ENCODE measurements around the gene RFLNA.

Gene RFLNA

DNA sequence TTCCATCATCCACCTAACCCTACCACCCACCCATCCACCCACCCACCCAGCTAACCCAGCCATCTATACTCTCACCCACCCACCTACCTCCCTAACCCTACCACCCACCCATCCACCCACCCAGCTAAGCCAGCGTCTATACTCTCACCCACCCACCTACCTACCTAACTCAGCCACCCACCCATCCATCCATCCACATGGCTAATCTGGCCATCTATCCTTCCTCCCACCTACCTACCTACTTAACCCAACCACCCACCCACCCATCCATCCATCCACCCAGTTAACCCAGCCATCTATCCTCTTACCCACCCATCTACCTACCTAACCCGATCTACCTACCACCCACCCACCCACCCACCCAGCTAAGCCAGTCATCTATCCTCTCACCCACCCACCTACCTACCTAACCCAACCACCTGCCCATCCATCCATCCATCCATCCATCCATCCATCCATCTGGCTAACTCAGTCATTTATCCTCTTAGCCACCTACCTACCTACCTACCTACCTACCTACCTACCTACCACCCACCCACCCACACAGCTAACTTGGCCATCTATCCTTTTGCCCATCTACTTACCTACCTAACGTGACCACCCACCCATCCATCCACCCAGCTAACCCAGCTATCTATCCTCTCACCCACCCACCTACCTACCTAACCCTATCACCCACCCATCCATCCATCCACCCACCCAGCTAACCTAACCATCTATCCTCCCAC lies 44.1 kb downstream of the RFLNA start:
- H3K27me3 Mint-ChIP-seq (ENCODE audit: low read depth): no peaks in the 10 kb centered on the region
- H3K4me3 Mint-ChIP-seq: no peak overlapping the region
- H3K36me3 Mint-ChIP-seq (ENCODE audit: low read depth): peaks cover 59% of the 10 kb centered on the region
- no peaks in the 10 kb centered on the region for H3K9me3 Mint-ChIP-seq
- H3K4me1 Mint-ChIP-seq: no peaks in the 10 kb centered on the region
- TF ChIP-seq, protein P1, sequence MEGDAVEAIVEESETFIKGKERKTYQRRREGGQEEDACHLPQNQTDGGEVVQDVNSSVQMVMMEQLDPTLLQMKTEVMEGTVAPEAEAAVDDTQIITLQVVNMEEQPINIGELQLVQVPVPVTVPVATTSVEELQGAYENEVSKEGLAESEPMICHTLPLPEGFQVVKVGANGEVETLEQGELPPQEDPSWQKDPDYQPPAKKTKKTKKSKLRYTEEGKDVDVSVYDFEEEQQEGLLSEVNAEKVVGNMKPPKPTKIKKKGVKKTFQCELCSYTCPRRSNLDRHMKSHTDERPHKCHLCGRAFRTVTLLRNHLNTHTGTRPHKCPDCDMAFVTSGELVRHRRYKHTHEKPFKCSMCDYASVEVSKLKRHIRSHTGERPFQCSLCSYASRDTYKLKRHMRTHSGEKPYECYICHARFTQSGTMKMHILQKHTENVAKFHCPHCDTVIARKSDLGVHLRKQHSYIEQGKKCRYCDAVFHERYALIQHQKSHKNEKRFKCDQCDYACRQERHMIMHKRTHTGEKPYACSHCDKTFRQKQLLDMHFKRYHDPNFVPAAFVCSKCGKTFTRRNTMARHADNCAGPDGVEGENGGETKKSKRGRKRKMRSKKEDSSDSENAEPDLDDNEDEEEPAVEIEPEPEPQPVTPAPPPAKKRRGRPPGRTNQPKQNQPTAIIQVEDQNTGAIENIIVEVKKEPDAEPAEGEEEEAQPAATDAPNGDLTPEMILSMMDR (IDR thresholded peaks at IDR 0.05; ENCODE audit: unreplicated experiment in 3 of 3): no peak
- H3K27ac Mint-ChIP-seq: no peak overlapping the region

GRCh38 chr12:124340080-124340900 lies 45.4 kb downstream of the RFLNA start:
- H3K36me3 Mint-ChIP-seq (ENCODE audit: low read depth): peaks cover 66% of the 10 kb centered on the region
- H3K4me3 Mint-ChIP-seq: no peak overlapping the region
- H3K9me3 Mint-ChIP-seq: no peaks in the 10 kb centered on the region
- H3K27me3 Mint-ChIP-seq (ENCODE audit: low read depth): no peaks in the 10 kb centered on the region
- H3K27ac Mint-ChIP-seq: no peak overlapping the region
- no peaks in the 10 kb centered on the region for H3K4me1 Mint-ChIP-seq
- TF ChIP-seq, protein P1 (IDR thresholded peaks at IDR 0.05; ENCODE audit: unreplicated experiment in 3 of 3): no peak

- H3K9me3 Mint-ChIP-seq: no peaks in the 10 kb centered on the region
- H3K27me3 Mint-ChIP-seq (ENCODE audit: low read depth): no peaks in the 10 kb centered on the region
- no peaks in the 10 kb centered on the region for H3K4me1 Mint-ChIP-seq
- H3K27ac Mint-ChIP-seq: no peak overlapping the region
- peaks cover 65% of the 10 kb centered on the region for H3K36me3 Mint-ChIP-seq (ENCODE audit: low read depth)
- H3K4me3 Mint-ChIP-seq: no peak overlapping the region
- TF ChIP-seq, protein P1 (IDR thresholded peaks at IDR 0.05; ENCODE audit: unreplicated experiment in 3 of 3): no peak
Observed at GRCh38 chr12:124341645-124342069, 46.8 kb downstream of the RFLNA start.

DNA sequence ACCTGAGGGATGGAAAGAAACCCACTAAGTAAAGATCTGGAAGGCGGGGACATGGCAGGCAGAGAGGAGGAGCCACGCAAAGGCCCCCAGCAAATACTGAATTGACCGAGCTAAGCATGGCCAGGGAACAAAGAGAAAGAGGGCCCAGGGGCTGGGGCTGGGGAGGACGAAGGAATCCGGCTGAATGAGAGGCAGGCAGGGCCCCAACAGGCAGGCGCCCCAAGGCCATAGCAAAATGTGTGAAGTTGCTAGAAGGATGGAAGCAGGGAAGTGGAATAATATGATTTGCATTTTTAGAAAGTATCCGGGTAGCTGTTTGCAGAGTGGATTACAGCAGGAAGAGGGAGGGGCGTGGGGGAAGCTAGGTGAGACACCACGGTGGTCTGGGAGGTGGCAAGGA lies 49.1 kb downstream of the RFLNA start:
- Mint-ChIP-seq H3K4me3 (no peak overlapping the region), H3K36me3 (ENCODE audit: low read depth) (peaks cover 56% of the 10 kb centered on the region), H3K4me1 (no peaks in the 10 kb centered on the region), H3K27ac (peak overlapping the region in 1 of 3 experiments; percentile 23), H3K9me3 (no peaks in the 10 kb centered on the region), H3K27me3 (ENCODE audit: low read depth) (no peaks in the 10 kb centered on the region)
- TF ChIP-seq, protein P1 (IDR thresholded peaks at IDR 0.05; ENCODE audit: unreplicated experiment in 3 of 3): no peak

DNA sequence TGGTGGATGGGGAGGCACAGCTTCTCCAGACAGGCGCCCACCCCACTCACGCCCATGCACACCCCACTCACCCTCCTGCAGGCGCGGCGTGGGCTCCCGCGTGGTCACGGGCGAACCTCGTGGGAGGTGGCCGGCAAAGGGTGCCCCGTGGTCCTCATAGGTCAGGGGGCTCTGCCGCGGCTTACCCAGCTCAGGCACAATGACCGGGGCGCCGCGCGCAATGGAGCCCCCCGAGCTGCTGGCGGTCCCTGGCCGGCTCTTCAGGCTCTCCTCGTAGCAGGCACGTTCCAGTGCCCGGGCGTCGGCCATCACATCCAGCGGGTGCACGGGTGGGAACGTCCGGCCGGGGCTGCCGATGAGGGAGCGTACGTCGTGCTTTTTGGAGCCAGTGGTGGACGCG lies 49.6 kb downstream of the RFLNA start:
- TF ChIP-seq, protein P1 (IDR thresholded peaks at IDR 0.05; ENCODE audit: unreplicated experiment in 3 of 3): no peak
- H3K9me3 Mint-ChIP-seq: no peaks in the 10 kb centered on the region
- H3K36me3 Mint-ChIP-seq (ENCODE audit: low read depth): peaks cover 59% of the 10 kb centered on the region
- no peak overlapping the region for H3K27ac Mint-ChIP-seq
- no peaks in the 10 kb centered on the region for H3K27me3 Mint-ChIP-seq (ENCODE audit: low read depth)
- H3K4me3 Mint-ChIP-seq: no peak overlapping the region
- no peaks in the 10 kb centered on the region for H3K4me1 Mint-ChIP-seq
